Spleen (tissue), 7 donors: Measurements from ENCODE around the gene FBXO5.

Experiments
- CTCF ChIP-seq, 11 experiments: fragments of 200-600 bp in 7 of 11; fragments of 450-650 bp in 4 of 11; sonication (generic) in 4 of 11; IDR thresholded peaks in 8 of 11; conservative IDR thresholded peaks in 3 of 11; 1 replicate in 7 of 11; 2 replicates in 4 of 11; pipeline versions ENCODE4 v1.4.0 to v1.8.0; 2016 to 2021; ENCODE audit warnings: antibody characterized with exemption in 11 of 11, inconsistent platforms in 4 of 11, mild to moderate bottlenecking in 1 of 11
- POLR2A ChIP-seq, 3 donors: fragments of 450-650 bp; IDR thresholded peaks; one replicate each; pipeline ENCODE4 v1.5.1; 2017; ENCODE audit warnings: antibody characterized with exemption in 3 of 3, mild to moderate bottlenecking in 1 of 3
- donor health status: DM: no; HTN: no; CAD: no; lungs with moderate emphysema.
- donor health status: DM: no; HTN: no; CAD: no.
- donor health status: DM: no; HTN: no; CAD: no.

GRCh38 chr6:152952866-152953509, 29.9 kb downstream of the FBXO5 start:
- TF ChIP-seq CTCF (IDR thresholded peaks at IDR 0.05 in 8 of 11, conservative IDR thresholded peaks at IDR 0.05 in 3 of 11) (peak in 9 of 11 experiments; percentile 10 to 57 (median 35)), POLR2A (IDR thresholded peaks at IDR 0.05) (no peak)
